Nephron progenitor cell (in vitro differentiated cells): ENCODE measurements around the gene NLGN1.
A peak's percentile ranks its signal among the peaks of the same experiment; 100 is the strongest.

Source experiments
- DNase-seq: peaks from one replicate; pipeline ENCODE4 v3.0.0; 2021
- H3K27ac Mint-ChIP-seq: 2 replicates; pipeline ENCODE4 v1.8.0; 2021; ENCODE audit warnings: mild to moderate bottlenecking, moderate library complexity, mixed read lengths
- H3K27me3 Mint-ChIP-seq: 2 replicates; pipeline ENCODE4 v1.8.0; 2021; ENCODE audit warnings: mild to moderate bottlenecking, low read depth, mixed read lengths; ENCODE audit not compliant: poor library complexity
- H3K36me3 Mint-ChIP-seq: 2 replicates; pipeline ENCODE4 v1.8.0; 2021; ENCODE audit warnings: low read depth, mixed read lengths
- H3K4me1 Mint-ChIP-seq: 2 replicates; pipeline ENCODE4 v1.8.0; 2021; ENCODE audit warnings: mixed read lengths
- H3K4me3 Mint-ChIP-seq: 2 replicates; pipeline ENCODE4 v1.8.0; 2021; ENCODE audit warnings: mild to moderate bottlenecking, moderate library complexity, mixed read lengths
- H3K9me3 Mint-ChIP-seq: 2 replicates; pipeline ENCODE4 v1.8.0; 2021; ENCODE audit warnings: mild to moderate bottlenecking, moderate library complexity, mixed read lengths
- CTCF ChIP-seq: fragments of 200-600 bp; sonication (generic); IDR thresholded peaks from 2 replicates; pipeline ENCODE4 v1.5.0; 2021; ENCODE audit warnings: antibody characterized with exemption

Gene NLGN1

GRCh38 chr3:173617490-173617889 lies 219.9 kb downstream of the NLGN1 start:
- Mint-ChIP-seq H3K27me3 (peaks cover 2% of the 10 kb centered on the region), H3K9me3 (no peaks in the 10 kb centered on the region), H3K27ac (no peak overlapping the region), H3K4me1 (no peaks in the 10 kb centered on the region), H3K36me3 (no peaks in the 10 kb centered on the region), H3K4me3 (no peak overlapping the region)
- no peak for TF ChIP-seq CTCF
- no peak for DNase-seq

GRCh38 chr3:173618148-173618547 lies 220.6 kb downstream of the NLGN1 start:
- H3K27ac Mint-ChIP-seq = no peak overlapping the region
- TF ChIP-seq CTCF = no peak
- H3K27me3 Mint-ChIP-seq = peaks cover 2% of the 10 kb centered on the region
- H3K4me3 Mint-ChIP-seq = no peak overlapping the region
- no peaks in the 10 kb centered on the region for H3K9me3 Mint-ChIP-seq
- H3K4me1 Mint-ChIP-seq = no peaks in the 10 kb centered on the region
- DNase-seq = no peak
- no peaks in the 10 kb centered on the region for H3K36me3 Mint-ChIP-seq

- peaks cover 4% of the 10 kb centered on the region for H3K4me1 Mint-ChIP-seq
- TF ChIP-seq CTCF = no peak
- no peaks in the 10 kb centered on the region for H3K9me3 Mint-ChIP-seq
- no peak overlapping the region for H3K4me3 Mint-ChIP-seq
- H3K27ac Mint-ChIP-seq = no peak overlapping the region
- H3K27me3 Mint-ChIP-seq = peaks cover 2% of the 10 kb centered on the region
- DNase-seq = no peak
- no peaks in the 10 kb centered on the region for H3K36me3 Mint-ChIP-seq
These were observed 221.2 kb downstream of the NLGN1 start for GRCh38 chr3:173618703-173619102.

- Mint-ChIP-seq H3K36me3 (no peaks in the 10 kb centered on the region), H3K27me3 (peaks cover 2% of the 10 kb centered on the region), H3K4me1 (peaks cover 4% of the 10 kb centered on the region), H3K4me3 (no peak overlapping the region), H3K27ac (no peak overlapping the region), H3K9me3 (no peaks in the 10 kb centered on the region)
- no peak for DNase-seq
- no peak for TF ChIP-seq CTCF
These were observed 224.6 kb downstream of the NLGN1 start for GRCh38 chr3:173622166-173622565.

- H3K9me3 Mint-ChIP-seq = no peaks in the 10 kb centered on the region
- no peak for TF ChIP-seq CTCF
- no peak for DNase-seq
These were observed 226.5 kb downstream of the NLGN1 start for GRCh38 chr3:173624086-173624485.

GRCh38 chr3:173630849-173631248 lies 233.3 kb downstream of the NLGN1 start:
- Mint-ChIP-seq H3K27me3 (no peaks in the 10 kb centered on the region), H3K9me3 (no peaks in the 10 kb centered on the region)

More at GRCh38 chr3:173624086-173624485, 226.5 kb downstream of the NLGN1 start:
- no peaks in the 10 kb centered on the region for H3K36me3 Mint-ChIP-seq
- H3K4me1 Mint-ChIP-seq = peaks cover 4% of the 10 kb centered on the region
- H3K4me3 Mint-ChIP-seq = no peak overlapping the region
- H3K27me3 Mint-ChIP-seq = no peaks in the 10 kb centered on the region
- H3K27ac Mint-ChIP-seq = peak overlapping the region; percentile 21

More at GRCh38 chr3:173630849-173631248, 233.3 kb downstream of the NLGN1 start:
- Mint-ChIP-seq H3K4me3 (no peak overlapping the region), H3K4me1 (no peaks in the 10 kb centered on the region), H3K27ac (no peak overlapping the region), H3K36me3 (no peaks in the 10 kb centered on the region)
- DNase-seq = no peak
- TF ChIP-seq CTCF = no peak
